Pons (tissue), 1 donor: Measurements from ENCODE around the gene CERS4.
"Not testable (repeated sequence)": the region's sequence is repeated elsewhere in the genome, so short reads cannot be mapped to it uniquely, and the experiment has no call there.

ENCODE experiments used
- DNase-seq: peaks from one replicate; pipeline ENCODE4 v3.0.0-alpha.2; 2016; ENCODE audit warnings: low spot score

CERS4 gene

GRCh38 chr19:8262431-8262830, 53.3 kb downstream of the CERS4 start:
- DNase-seq = no peak

GRCh38 chr19:8264248-8264647, 55.1 kb downstream of the CERS4 start:
- not testable (repeated sequence) for DNase-seq

GRCh38 chr19:8265872-8266271, 56.7 kb downstream of the CERS4 start:
- DNase-seq = no peak

GRCh38 chr19:8269724-8270123, 60.6 kb downstream of the CERS4 start:
- no peak for DNase-seq

- DNase-seq = not testable (repeated sequence)
Measured at GRCh38 chr19:8276508-8276907, 67.3 kb downstream of the CERS4 start.

- not testable (repeated sequence) for DNase-seq
Measured at GRCh38 chr19:8291337-8291736, 82.2 kb downstream of the CERS4 start.

GRCh38 chr19:8302357-8302691, 93.2 kb downstream of the CERS4 start:
- DNase-seq = no peak

- DNase-seq = no peak
Measured at GRCh38 chr19:8302734-8303133, 93.6 kb downstream of the CERS4 start.

GRCh38 chr19:8304841-8305621, 95.9 kb downstream of the CERS4 start:
- no peak for DNase-seq

- no peak for DNase-seq
Measured at GRCh38 chr19:8305798-8306197, 96.6 kb downstream of the CERS4 start.

GRCh38 chr19:8306235-8307054, 97.3 kb downstream of the CERS4 start:
- no peak for DNase-seq

- DNase-seq = no peak
Measured at GRCh38 chr19:8307400-8307964, 98.3 kb downstream of the CERS4 start.

GRCh38 chr19:8307965-8308866, 99.0 kb downstream of the CERS4 start, which contains the start of gene CD320:
CD320 (minus strand) TSS chr19:8308358; CDS start chr19:8308290, 68 bp downstream.
- DNase-seq = peak; percentile 91

- DNase-seq = no peak
Measured at GRCh38 chr19:8308891-8309291, 99.7 kb downstream of the CERS4 start.

- DNase-seq = no peak
Measured at GRCh38 chr19:8310342-8311055, 101.3 kb downstream of the CERS4 start.

GRCh38 chr19:8311461-8312260, 102.5 kb downstream of the CERS4 start:
- DNase-seq = no peak
